Skeletal muscle tissue (tissue), 4 donors: ENCODE results near the gene IL34. TPM values are rescaled to one million over a fixed set of nuclear protein-coding genes. Genes with fewer than 3 reads are reported as not detected.

Source experiments
- H3K27ac ChIP-seq: one replicate; pipeline ENCODE4 v1.7.0; 2013; ENCODE audit warnings: mild to moderate bottlenecking, low read depth, low read length, inconsistent platforms
- H3K27me3 ChIP-seq, 3 donors: one replicate each; pipeline ENCODE4 v1.7.0; 2013; ENCODE audit warnings: low read length in 3 of 3; ENCODE audit not compliant: control insufficient read depth in 3 of 3, insufficient read depth in 3 of 3
- H3K36me3 ChIP-seq, 3 donors: one replicate each; pipeline ENCODE4 v1.7.0; 2013; ENCODE audit warnings: low read length in 3 of 3; ENCODE audit not compliant: control insufficient read depth in 3 of 3, insufficient read depth in 3 of 3
- H3K4me1 ChIP-seq, 3 donors: one replicate each; pipeline ENCODE4 v1.7.0; 2013; ENCODE audit warnings: low read length in 3 of 3, mild to moderate bottlenecking in 3 of 3; ENCODE audit not compliant: control insufficient read depth in 3 of 3, insufficient read depth in 3 of 3
- H3K4me3 ChIP-seq, 3 donors: one replicate each; pipeline ENCODE4 v1.7.0; 2013; ENCODE audit warnings: low read length in 3 of 3
- H3K9ac ChIP-seq, 3 donors: one replicate each; pipeline ENCODE4 v1.7.0; 2013; ENCODE audit warnings: low read length in 3 of 3, mild to moderate bottlenecking in 3 of 3, moderate library complexity in 2 of 3, low read depth in 1 of 3
- H3K9me3 ChIP-seq, 3 donors: one replicate each; pipeline ENCODE4 v1.7.0; 2013; ENCODE audit warnings: low read length in 3 of 3; ENCODE audit not compliant: control insufficient read depth in 3 of 3
- total RNA-seq: library from RNA; depleted of rRNA; stranded (reverse); fragments of >200 nt; gene quantifications from one replicate; pipeline ENCODE4 v1.2.3, GENCODE V29; 2014
- donor health status: Osteomylitis.

The IL34 gene
- total RNA-seq, 1 donor from 2014 or later: 6.8 TPM

GRCh38 chr16:70708366-70709246 is 62.2 kb downstream of the IL34 start:
- H3K36me3 ChIP-seq: peaks cover 0 to 2% (median 0%) of the 10 kb centered on the region in 3 donors
- peaks cover 30 to 73% (median 45%) of the 10 kb centered on the region in 3 donors for H3K4me1 ChIP-seq
- no peak overlapping the region for H3K27ac ChIP-seq
- no peak overlapping the region for H3K4me3 ChIP-seq
- H3K27me3 ChIP-seq: no peaks in the 10 kb centered on the region
- H3K9ac ChIP-seq: no peak overlapping the region
- no peaks in the 10 kb centered on the region for H3K9me3 ChIP-seq

- peak overlapping the region in 1 of 3 donors; percentile 16 for H3K9ac ChIP-seq
- H3K9me3 ChIP-seq: no peaks in the 10 kb centered on the region
- H3K27me3 ChIP-seq: no peaks in the 10 kb centered on the region
- peaks cover 0 to 2% (median 0%) of the 10 kb centered on the region in 3 donors for H3K36me3 ChIP-seq
- H3K27ac ChIP-seq: no peak overlapping the region
- peaks cover 27 to 72% (median 40%) of the 10 kb centered on the region in 3 donors for H3K4me1 ChIP-seq
- H3K4me3 ChIP-seq: no peak overlapping the region
Measured at GRCh38 chr16:70709457-70709856, 63.1 kb downstream of the IL34 start.

GRCh38 chr16:70709942-70710341 is 63.6 kb downstream of the IL34 start:
- Histone ChIP-seq H3K4me1 (peaks cover 32 to 72% (median 42%) of the 10 kb centered on the region in 3 donors), H3K27me3 (no peaks in the 10 kb centered on the region), H3K27ac (no peak overlapping the region), H3K4me3 (no peak overlapping the region), H3K9ac (peak overlapping the region in 1 of 3 donors; percentile 16), H3K36me3 (peaks cover 0 to 2% (median 0%) of the 10 kb centered on the region in 3 donors), H3K9me3 (no peaks in the 10 kb centered on the region)

Other genes starting within 250 kb of the IL34 start
- 24.5 TPM for gene ST3GAL2, start 207.5 kb upstream of the IL34 start, total RNA-seq
- 6.8 TPM for gene FCSK, start 192.0 kb upstream of the IL34 start, total RNA-seq
- gene COG4, start 123.0 kb upstream of the IL34 start, total RNA-seq: 66.8 TPM
- 83.5 TPM for gene SF3B3, start 122.7 kb upstream of the IL34 start, total RNA-seq
- 18.8 TPM for gene MTSS2, start 39.5 kb downstream of the IL34 start, total RNA-seq
- gene VAC14, start 154.6 kb downstream of the IL34 start, total RNA-seq: 15.1 TPM